ENCODE data around the gene SLC9A8. TPM values are rescaled to one million over a fixed set of nuclear protein-coding genes. Genes with fewer than 3 reads are reported as not detected.

SLC9A8 gene
- polyA plus RNA-seq, 4 donors, result 3.5 to 11.8 (median 6.1) TPM

DNA sequence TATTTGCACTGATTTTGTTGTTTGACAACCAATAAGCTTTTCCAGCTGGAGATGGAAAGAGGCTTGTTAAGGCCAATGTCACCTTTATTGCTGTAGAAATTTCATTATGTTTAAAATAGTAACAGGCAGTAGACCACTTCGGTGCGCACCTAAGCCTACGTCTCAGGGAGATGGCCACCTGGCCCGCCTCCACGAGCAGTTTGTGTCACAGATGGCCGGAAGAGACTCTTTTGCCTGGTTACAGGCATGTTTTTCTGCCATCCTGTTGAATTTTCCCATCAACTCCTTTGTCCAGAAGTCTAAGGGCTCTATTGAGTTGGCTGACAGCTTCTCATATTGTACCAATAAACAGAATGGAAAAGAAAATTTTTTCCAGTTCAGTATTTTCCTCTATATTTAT, 51.0 kb downstream of the SLC9A8 start:
- 94 to 97% (median 96%) methylated on average over 6 of the region's 6 CpGs for WGBS, 3 donors

DNA sequence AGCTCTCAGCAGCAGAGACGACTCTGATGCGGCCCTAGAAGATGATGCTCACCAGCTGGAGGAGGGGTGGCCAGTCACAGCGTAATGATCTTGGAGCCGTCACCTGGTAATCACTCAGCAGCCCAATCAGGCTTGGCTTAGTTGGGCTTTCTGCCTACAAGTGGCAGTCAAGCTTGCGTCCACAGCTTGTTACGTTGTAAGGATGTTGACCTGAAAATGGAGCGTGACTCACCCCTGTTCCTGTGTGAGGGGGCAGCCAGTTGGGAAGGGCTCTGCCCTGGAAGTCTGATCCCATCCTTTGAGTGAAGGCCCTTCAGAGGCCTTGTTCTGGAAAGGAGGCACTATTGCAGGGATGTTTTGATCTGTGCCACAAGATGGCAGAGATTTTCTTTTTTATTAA, 52.9 kb downstream of the SLC9A8 start:
- no peak for FAIRE-seq
- no peak overlapping the region for H3K27ac ChIP-seq (ENCODE audit: low read depth in 1 of 3, low read length in 2 of 3)

More for the DNA sequence above, 51.0 kb downstream of the SLC9A8 start:
- no peak for DNase-seq
- Histone ChIP-seq H3K27ac (ENCODE audit: low read depth in 1 of 3, low read length in 2 of 3) (no peak overlapping the region), H3K4me1 (ENCODE audit: control insufficient read depth in 3 of 3, insufficient read depth in 2 of 3, low read depth in 1 of 3, low read length in 2 of 3) (no peaks in the 10 kb centered on the region), H3K36me3 (ENCODE audit: control insufficient read depth in 3 of 3, insufficient read depth in 2 of 3, low read depth in 1 of 3, low read length in 3 of 3) (peaks cover 11 to 47% (median 13%) of the 10 kb centered on the region in 3 donors), H3K9me3 (ENCODE audit: control insufficient read depth in 2 of 2, insufficient read depth in 1 of 2, low read depth in 1 of 2, low read length in 1 of 2) (no peaks in the 10 kb centered on the region), H3K4me3 (ENCODE audit: low read depth in 1 of 3, low read length in 3 of 3) (no peak overlapping the region), H3K27me3 (ENCODE audit: control insufficient read depth in 3 of 3, insufficient read depth in 3 of 3, low read length in 3 of 3) (no peaks in the 10 kb centered on the region)
- no peak for FAIRE-seq

DNA sequence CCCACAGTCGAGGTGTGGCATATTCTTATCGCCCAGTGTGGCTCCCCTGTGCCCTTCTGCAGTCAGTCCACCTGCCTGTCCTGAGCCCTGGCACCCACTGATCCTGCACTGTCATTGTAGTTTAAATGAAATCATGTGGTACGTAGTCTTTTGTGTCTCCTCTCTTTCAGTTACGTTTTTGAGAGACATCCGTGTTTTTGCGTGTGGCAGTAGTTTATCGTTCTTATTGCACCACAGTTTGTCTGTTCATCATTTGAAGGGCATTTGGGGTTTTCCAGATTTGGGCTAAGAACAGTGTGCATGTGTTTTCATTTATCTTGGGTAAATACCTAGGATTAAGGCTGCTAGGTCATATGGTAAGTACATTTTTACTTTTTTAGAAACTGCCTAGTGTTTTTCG, 53.4 kb downstream of the SLC9A8 start:
- H3K9me3 ChIP-seq (ENCODE audit: control insufficient read depth in 2 of 2, insufficient read depth in 1 of 2, low read depth in 1 of 2, low read length in 1 of 2), result no peaks in the 10 kb centered on the region
- no peak overlapping the region for H3K4me3 ChIP-seq (ENCODE audit: low read depth in 1 of 3, low read length in 3 of 3)
- 85 to 88% (median 86%) methylated on average over 8 of the region's 8 CpGs for WGBS, 3 donors
- H3K27ac ChIP-seq (ENCODE audit: low read depth in 1 of 3, low read length in 2 of 3), result no peak overlapping the region
- H3K36me3 ChIP-seq (ENCODE audit: control insufficient read depth in 3 of 3, insufficient read depth in 2 of 3, low read depth in 1 of 3, low read length in 3 of 3), result peaks cover 4 to 46% (median 6%) of the 10 kb centered on the region in 3 donors
- DNase-seq (no peak), FAIRE-seq (no peak)
- H3K27me3 ChIP-seq (ENCODE audit: control insufficient read depth in 3 of 3, insufficient read depth in 3 of 3, low read length in 3 of 3), result no peaks in the 10 kb centered on the region
- H3K4me1 ChIP-seq (ENCODE audit: control insufficient read depth in 3 of 3, insufficient read depth in 2 of 3, low read depth in 1 of 3, low read length in 2 of 3), result no peaks in the 10 kb centered on the region

More for the DNA sequence above, 52.9 kb downstream of the SLC9A8 start:
- Histone ChIP-seq H3K4me1 (ENCODE audit: control insufficient read depth in 3 of 3, insufficient read depth in 2 of 3, low read depth in 1 of 3, low read length in 2 of 3) (no peaks in the 10 kb centered on the region), H3K9me3 (ENCODE audit: control insufficient read depth in 2 of 2, insufficient read depth in 1 of 2, low read depth in 1 of 2, low read length in 1 of 2) (no peaks in the 10 kb centered on the region), H3K4me3 (ENCODE audit: low read depth in 1 of 3, low read length in 3 of 3) (no peak overlapping the region), H3K36me3 (ENCODE audit: control insufficient read depth in 3 of 3, insufficient read depth in 2 of 3, low read depth in 1 of 3, low read length in 3 of 3) (peaks cover 4 to 48% (median 6%) of the 10 kb centered on the region in 3 donors), H3K27me3 (ENCODE audit: control insufficient read depth in 3 of 3, insufficient read depth in 3 of 3, low read length in 3 of 3) (no peaks in the 10 kb centered on the region)
- 84 to 97% (median 89%) methylated on average over 7 of the region's 7 CpGs for WGBS, 3 donors
- DNase-seq, result no peak

DNA sequence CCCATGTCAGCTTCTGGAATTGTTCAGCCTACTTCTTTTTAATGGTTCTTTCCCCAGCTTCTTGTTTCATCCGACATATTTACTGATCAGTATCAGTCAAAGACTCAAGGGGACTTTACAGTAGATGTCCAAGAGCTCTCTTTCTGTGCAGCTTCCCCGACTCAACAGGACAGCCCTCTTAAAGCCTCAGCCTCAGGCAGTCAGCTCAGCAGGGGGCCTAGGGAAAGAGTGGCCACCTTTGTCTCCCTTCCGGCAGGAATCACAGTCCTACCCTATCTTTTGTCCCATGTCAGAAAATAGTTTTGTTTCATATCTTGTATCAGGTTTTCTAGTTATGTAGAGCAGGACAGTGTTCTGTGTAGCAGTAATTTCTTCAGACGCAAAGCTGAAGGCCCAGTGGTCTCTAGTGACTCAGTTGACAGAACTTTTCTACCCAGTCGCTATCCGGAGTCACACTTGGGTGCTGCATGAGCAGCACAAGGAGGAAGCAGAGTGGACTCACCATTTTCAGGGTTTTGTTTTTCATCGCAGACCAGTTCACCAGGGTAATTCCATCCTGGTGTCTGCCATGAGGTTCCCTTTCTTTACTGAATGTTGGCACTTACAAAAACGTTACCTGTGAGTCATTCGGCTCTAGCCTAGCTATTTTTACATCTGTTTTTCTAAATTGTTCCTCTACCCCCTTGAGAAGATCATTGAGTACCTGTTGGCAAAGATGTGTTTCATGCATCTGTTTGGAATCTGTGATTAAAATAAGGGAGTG, 55.0 kb downstream of the SLC9A8 start:
- no peak overlapping the region for H3K27ac ChIP-seq (ENCODE audit: low read depth in 1 of 3, low read length in 2 of 3)
- 81 to 93% (median 91%) methylated on average over 9 of the region's 9 CpGs for WGBS, 3 donors
- H3K27me3 ChIP-seq (ENCODE audit: control insufficient read depth in 3 of 3, insufficient read depth in 3 of 3, low read length in 3 of 3), result no peaks in the 10 kb centered on the region
- no peak for FAIRE-seq
- no peaks in the 10 kb centered on the region for H3K9me3 ChIP-seq (ENCODE audit: control insufficient read depth in 2 of 2, insufficient read depth in 1 of 2, low read depth in 1 of 2, low read length in 1 of 2)
- DNase-seq, result no peak
- no peak overlapping the region for H3K4me3 ChIP-seq (ENCODE audit: low read depth in 1 of 3, low read length in 3 of 3)
- no peaks in the 10 kb centered on the region for H3K4me1 ChIP-seq (ENCODE audit: control insufficient read depth in 3 of 3, insufficient read depth in 2 of 3, low read depth in 1 of 3, low read length in 2 of 3)
- H3K36me3 ChIP-seq (ENCODE audit: control insufficient read depth in 3 of 3, insufficient read depth in 2 of 3, low read depth in 1 of 3, low read length in 3 of 3), result peaks cover 4 to 43% (median 4%) of the 10 kb centered on the region in 3 donors

DNA sequence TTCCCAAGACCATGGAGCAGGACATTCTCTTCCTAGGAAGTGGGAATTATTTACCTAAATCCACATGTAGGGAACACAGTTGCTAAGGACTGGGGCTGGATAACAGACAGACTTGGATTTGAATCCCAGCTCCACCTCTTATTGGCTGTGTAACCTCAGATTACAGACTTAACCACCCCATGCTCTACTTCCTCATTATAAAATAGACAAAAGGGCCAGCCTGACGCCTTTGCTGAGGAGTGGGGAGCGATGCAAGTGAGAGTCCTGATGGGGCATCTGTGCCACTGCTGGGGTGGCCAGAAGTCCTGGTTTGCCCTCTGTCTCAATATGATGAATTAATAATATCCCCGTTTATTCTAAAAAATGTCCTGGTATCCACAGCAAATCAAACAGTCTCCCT, 55.9 kb downstream of the SLC9A8 start:
- no peak for FAIRE-seq
- 91 to 97% (median 91%) methylated on average over 3 of the region's 3 CpGs for WGBS, 3 donors

DNA sequence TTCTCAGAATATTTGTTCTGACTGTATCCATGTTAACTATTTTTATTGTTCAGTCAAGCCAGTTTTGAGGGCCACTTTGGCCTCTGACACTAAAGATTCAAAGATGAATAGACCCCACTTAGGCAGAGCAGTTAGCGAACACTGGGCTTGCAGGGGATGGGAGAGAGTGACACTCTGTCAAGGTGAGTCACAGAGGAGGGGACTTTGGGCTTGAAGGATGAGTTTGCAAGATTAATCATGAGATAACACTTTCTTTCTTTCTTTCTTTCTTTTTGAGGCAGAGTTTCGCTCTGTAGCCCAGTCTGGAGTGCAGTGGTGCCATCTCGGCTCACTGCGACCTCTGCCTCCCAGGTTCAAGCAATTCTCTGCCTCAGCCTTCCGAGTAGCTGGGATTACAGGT, 56.3 kb downstream of the SLC9A8 start:
- 77 to 89% (median 84%) methylated on average over 5 of the region's 5 CpGs for WGBS, 3 donors

More for the DNA sequence above, 55.9 kb downstream of the SLC9A8 start:
- Histone ChIP-seq H3K4me1 (ENCODE audit: control insufficient read depth in 3 of 3, insufficient read depth in 2 of 3, low read depth in 1 of 3, low read length in 2 of 3) (no peaks in the 10 kb centered on the region), H3K27ac (ENCODE audit: low read depth in 1 of 3, low read length in 2 of 3) (no peak overlapping the region), H3K4me3 (ENCODE audit: low read depth in 1 of 3, low read length in 3 of 3) (no peak overlapping the region), H3K9me3 (ENCODE audit: control insufficient read depth in 2 of 2, insufficient read depth in 1 of 2, low read depth in 1 of 2, low read length in 1 of 2) (no peaks in the 10 kb centered on the region), H3K36me3 (ENCODE audit: control insufficient read depth in 3 of 3, insufficient read depth in 2 of 3, low read depth in 1 of 3, low read length in 3 of 3) (peaks cover 4 to 48% (median 4%) of the 10 kb centered on the region in 3 donors), H3K27me3 (ENCODE audit: control insufficient read depth in 3 of 3, insufficient read depth in 3 of 3, low read length in 3 of 3) (no peaks in the 10 kb centered on the region)
- no peak for DNase-seq

DNA sequence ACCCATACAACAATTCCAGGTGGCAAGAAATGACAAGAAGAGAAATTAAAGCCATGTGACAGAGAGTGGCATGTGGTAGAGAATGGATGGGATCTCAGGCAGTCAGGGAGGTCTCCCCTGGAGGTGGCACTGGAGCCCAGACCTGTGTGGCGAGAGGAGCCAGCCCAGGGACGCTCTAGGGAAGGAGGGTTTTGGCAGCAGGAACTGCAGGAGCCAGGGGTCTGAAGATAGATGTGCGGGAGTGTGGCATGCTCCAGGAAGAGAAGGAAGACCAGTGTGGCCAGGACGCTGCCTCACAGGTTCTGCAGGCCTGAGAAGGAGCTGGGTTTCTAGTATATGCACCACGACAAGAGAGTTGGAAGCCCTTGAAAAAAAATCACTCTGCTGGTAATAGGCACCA, 57.6 kb downstream of the SLC9A8 start:
- DNase-seq (no peak), FAIRE-seq (no peak)
- H3K27ac ChIP-seq (ENCODE audit: low read depth in 1 of 3, low read length in 2 of 3), result no peak overlapping the region
- 90 to 98% (median 94%) methylated on average over 5 of the region's 5 CpGs for WGBS, 3 donors
- peaks cover 2 to 45% (median 4%) of the 10 kb centered on the region in 3 donors for H3K36me3 ChIP-seq (ENCODE audit: control insufficient read depth in 3 of 3, insufficient read depth in 2 of 3, low read depth in 1 of 3, low read length in 3 of 3)
- H3K4me1 ChIP-seq (ENCODE audit: control insufficient read depth in 3 of 3, insufficient read depth in 2 of 3, low read depth in 1 of 3, low read length in 2 of 3), result no peaks in the 10 kb centered on the region
- no peaks in the 10 kb centered on the region for H3K9me3 ChIP-seq (ENCODE audit: control insufficient read depth in 2 of 2, insufficient read depth in 1 of 2, low read depth in 1 of 2, low read length in 1 of 2)
- no peaks in the 10 kb centered on the region for H3K27me3 ChIP-seq (ENCODE audit: control insufficient read depth in 3 of 3, insufficient read depth in 3 of 3, low read length in 3 of 3)
- no peak overlapping the region for H3K4me3 ChIP-seq (ENCODE audit: low read depth in 1 of 3, low read length in 3 of 3)

More for the DNA sequence above, 56.3 kb downstream of the SLC9A8 start:
- FAIRE-seq, result no peak
- H3K9me3 ChIP-seq (ENCODE audit: control insufficient read depth in 2 of 2, insufficient read depth in 1 of 2, low read depth in 1 of 2, low read length in 1 of 2), result no peaks in the 10 kb centered on the region
- DNase-seq, result no peak
- no peaks in the 10 kb centered on the region for H3K4me1 ChIP-seq (ENCODE audit: control insufficient read depth in 3 of 3, insufficient read depth in 2 of 3, low read depth in 1 of 3, low read length in 2 of 3)
- H3K36me3 ChIP-seq (ENCODE audit: control insufficient read depth in 3 of 3, insufficient read depth in 2 of 3, low read depth in 1 of 3, low read length in 3 of 3), result peaks cover 4 to 46% (median 4%) of the 10 kb centered on the region in 3 donors
- no peak overlapping the region for H3K27ac ChIP-seq (ENCODE audit: low read depth in 1 of 3, low read length in 2 of 3)
- no peak overlapping the region for H3K4me3 ChIP-seq (ENCODE audit: low read depth in 1 of 3, low read length in 3 of 3)
- no peaks in the 10 kb centered on the region for H3K27me3 ChIP-seq (ENCODE audit: control insufficient read depth in 3 of 3, insufficient read depth in 3 of 3, low read length in 3 of 3)

DNA sequence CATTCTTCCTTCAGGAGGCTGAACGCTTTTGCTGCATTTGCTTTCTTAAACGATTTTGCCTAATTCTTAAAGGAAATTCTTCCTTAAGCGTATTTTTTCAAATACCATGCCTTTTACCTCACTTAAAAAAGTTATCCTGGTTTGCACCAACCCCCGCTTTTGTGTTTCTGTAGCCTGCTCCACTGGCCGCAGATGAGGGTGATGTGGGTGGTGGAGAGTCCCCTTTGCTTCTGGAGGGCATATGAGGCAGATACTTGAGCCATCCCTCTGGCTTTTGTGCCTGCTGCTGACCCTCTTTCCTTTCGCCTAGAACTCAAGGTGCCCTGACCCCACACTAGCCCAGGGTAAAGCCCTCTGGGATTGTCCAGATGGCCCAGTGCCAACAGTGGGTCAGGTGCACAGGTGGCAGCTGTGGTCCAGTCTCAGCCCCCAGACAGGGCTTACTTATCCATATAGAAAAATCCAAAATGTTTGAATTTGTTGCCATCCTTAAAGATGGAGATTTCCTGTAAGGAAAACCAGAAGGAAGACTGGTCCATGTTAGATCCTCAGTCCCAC, 58.8 kb downstream of the SLC9A8 start:
- H3K27me3 ChIP-seq (ENCODE audit: control insufficient read depth in 3 of 3, insufficient read depth in 3 of 3, low read length in 3 of 3), result no peaks in the 10 kb centered on the region
- DNase-seq (no peak), FAIRE-seq (no peak)
- H3K27ac ChIP-seq (ENCODE audit: low read depth in 1 of 3, low read length in 2 of 3), result no peak overlapping the region
- no peak overlapping the region for H3K4me3 ChIP-seq (ENCODE audit: low read depth in 1 of 3, low read length in 3 of 3)
- no peaks in the 10 kb centered on the region for H3K4me1 ChIP-seq (ENCODE audit: control insufficient read depth in 3 of 3, insufficient read depth in 2 of 3, low read depth in 1 of 3, low read length in 2 of 3)
- H3K9me3 ChIP-seq (ENCODE audit: control insufficient read depth in 2 of 2, insufficient read depth in 1 of 2, low read depth in 1 of 2, low read length in 1 of 2), result no peaks in the 10 kb centered on the region
- WGBS, 3 donors, result 94 to 96% (median 96%) methylated on average over 6 of the region's 6 CpGs
- H3K36me3 ChIP-seq (ENCODE audit: control insufficient read depth in 3 of 3, insufficient read depth in 2 of 3, low read depth in 1 of 3, low read length in 3 of 3), result peaks cover 0 to 46% (median 3%) of the 10 kb centered on the region in 3 donors
